Immature natural killer cell (primary cell): Measurements from ENCODE around the gene PER2. TPM values are rescaled to one million over a fixed set of nuclear protein-coding genes. Genes with fewer than 3 reads are reported as not detected.

Experiments
- DNase-seq, 3 donors: peaks; one replicate each; pipeline ENCODE4 v3.0.0; 2022; ENCODE audit warnings: mixed read lengths in 1 of 3
- H3K27ac Mint-ChIP-seq, 6 donors: one replicate each; pipeline ENCODE4 v1.8.0; 2020; ENCODE audit warnings: mixed read lengths in 6 of 6, mild to moderate bottlenecking in 5 of 6, inconsistent platforms in 4 of 6, moderate library complexity in 3 of 6
- H3K27me3 Mint-ChIP-seq, 3 donors: one replicate each; pipeline ENCODE4 v1.8.0; 2020 to 2021; ENCODE audit warnings: low read depth in 3 of 3, mild to moderate bottlenecking in 3 of 3, mixed read lengths in 3 of 3, moderate library complexity in 3 of 3, inconsistent platforms in 1 of 3
- H3K36me3 Mint-ChIP-seq, 3 donors: one replicate each; pipeline ENCODE4 v1.8.0; 2020; ENCODE audit warnings: mixed read lengths in 3 of 3, inconsistent platforms in 2 of 3, mild to moderate bottlenecking in 2 of 3
- H3K4me1 Mint-ChIP-seq, 2 donors: one replicate each; pipeline ENCODE4 v1.8.0; 2020; ENCODE audit warnings: inconsistent platforms in 2 of 2, mild to moderate bottlenecking in 2 of 2, mixed read lengths in 2 of 2, moderate library complexity in 1 of 2
- H3K4me3 Mint-ChIP-seq, 5 donors: one replicate each; pipeline ENCODE4 v1.8.0; 2020; ENCODE audit warnings: mild to moderate bottlenecking in 5 of 5, mixed read lengths in 5 of 5, inconsistent platforms in 3 of 5, moderate library complexity in 3 of 5
- H3K9me3 Mint-ChIP-seq, 6 donors: one replicate each; pipeline ENCODE4 v1.8.0; 2020; ENCODE audit warnings: mild to moderate bottlenecking in 6 of 6, mixed read lengths in 6 of 6, inconsistent platforms in 4 of 6, moderate library complexity in 3 of 6
- polyA plus RNA-seq, 3 donors: library from polyadenylated mRNA; unstranded; fragments of 300-500 nt; fragmentation: Illumina TruSeq; gene quantifications; one replicate each; pipeline ENCODE4 v1.2.3, GENCODE V29; 2021

PER2 gene
- polyA plus RNA-seq, 3 donors from 2014 or later = 1.0 to 8.5 (median 7.2) TPM

DNA sequence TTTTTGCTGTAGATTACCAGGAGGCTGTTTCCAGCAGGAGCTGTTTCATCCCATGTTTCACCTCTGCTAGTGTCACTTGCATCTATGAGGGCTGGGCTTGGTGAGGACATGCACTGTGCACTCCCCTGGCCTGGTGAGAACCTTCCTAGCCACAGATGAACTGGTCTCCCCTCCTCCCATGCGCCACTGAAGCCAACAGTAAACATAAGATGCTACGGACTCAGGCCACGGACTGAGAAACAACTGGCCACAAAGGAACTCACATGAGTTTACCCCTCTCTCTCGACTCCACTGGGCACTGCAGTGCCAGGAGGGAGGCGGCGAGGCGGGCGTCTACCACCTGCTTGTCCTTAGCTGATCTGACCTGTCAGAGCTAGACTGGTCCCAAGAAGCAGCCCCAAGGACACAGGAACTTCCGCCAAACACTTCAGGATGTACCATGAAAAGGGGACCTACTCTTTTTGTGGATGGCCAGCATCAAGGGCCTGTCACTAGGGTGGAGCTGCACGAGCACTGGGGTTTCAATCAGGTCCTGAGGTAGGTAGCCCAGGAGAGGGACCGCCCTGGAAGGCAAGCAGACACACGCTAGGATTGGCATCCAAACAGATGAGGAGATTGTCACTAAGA, 25.8 kb downstream of the PER2 start:
- no peak overlapping the region for H3K4me3 Mint-ChIP-seq
- no peaks in the 10 kb centered on the region for H3K9me3 Mint-ChIP-seq
- H3K36me3 Mint-ChIP-seq = peaks cover 5 to 23% (median 17%) of the 10 kb centered on the region in 3 donors
- H3K4me1 Mint-ChIP-seq = peaks cover 5 to 7% of the 10 kb centered on the region in 2 donors
- no peak for DNase-seq
- no peak overlapping the region for H3K27ac Mint-ChIP-seq
- peaks cover 0 to 2% (median 1%) of the 10 kb centered on the region in 3 donors for H3K27me3 Mint-ChIP-seq

- no peak overlapping the region for H3K27ac Mint-ChIP-seq
Measured at GRCh38 chr2:238261718-238262375, 26.6 kb downstream of the PER2 start.

GRCh38 chr2:238260883-238261282, 27.5 kb downstream of the PER2 start:
- no peak for DNase-seq
- H3K27me3 Mint-ChIP-seq = no peaks in the 10 kb centered on the region
- H3K4me3 Mint-ChIP-seq = no peak overlapping the region
- H3K9me3 Mint-ChIP-seq = no peaks in the 10 kb centered on the region
- no peak overlapping the region for H3K27ac Mint-ChIP-seq
- H3K4me1 Mint-ChIP-seq = peaks cover 5 to 7% of the 10 kb centered on the region in 2 donors
- peaks cover 0 to 16% (median 10%) of the 10 kb centered on the region in 3 donors for H3K36me3 Mint-ChIP-seq

More at GRCh38 chr2:238261718-238262375, 26.6 kb downstream of the PER2 start:
- no peak overlapping the region for H3K4me3 Mint-ChIP-seq
- H3K4me1 Mint-ChIP-seq = peaks cover 5 to 7% of the 10 kb centered on the region in 2 donors
- DNase-seq = no peak
- no peaks in the 10 kb centered on the region for H3K9me3 Mint-ChIP-seq
- peaks cover 0 to 17% (median 10%) of the 10 kb centered on the region in 3 donors for H3K36me3 Mint-ChIP-seq
- H3K27me3 Mint-ChIP-seq = no peaks in the 10 kb centered on the region

GRCh38 chr2:238259061-238260020, 29.1 kb downstream of the PER2 start:
- peak overlapping the region in 1 of 6 donors; percentile 49 for H3K27ac Mint-ChIP-seq

DNA sequence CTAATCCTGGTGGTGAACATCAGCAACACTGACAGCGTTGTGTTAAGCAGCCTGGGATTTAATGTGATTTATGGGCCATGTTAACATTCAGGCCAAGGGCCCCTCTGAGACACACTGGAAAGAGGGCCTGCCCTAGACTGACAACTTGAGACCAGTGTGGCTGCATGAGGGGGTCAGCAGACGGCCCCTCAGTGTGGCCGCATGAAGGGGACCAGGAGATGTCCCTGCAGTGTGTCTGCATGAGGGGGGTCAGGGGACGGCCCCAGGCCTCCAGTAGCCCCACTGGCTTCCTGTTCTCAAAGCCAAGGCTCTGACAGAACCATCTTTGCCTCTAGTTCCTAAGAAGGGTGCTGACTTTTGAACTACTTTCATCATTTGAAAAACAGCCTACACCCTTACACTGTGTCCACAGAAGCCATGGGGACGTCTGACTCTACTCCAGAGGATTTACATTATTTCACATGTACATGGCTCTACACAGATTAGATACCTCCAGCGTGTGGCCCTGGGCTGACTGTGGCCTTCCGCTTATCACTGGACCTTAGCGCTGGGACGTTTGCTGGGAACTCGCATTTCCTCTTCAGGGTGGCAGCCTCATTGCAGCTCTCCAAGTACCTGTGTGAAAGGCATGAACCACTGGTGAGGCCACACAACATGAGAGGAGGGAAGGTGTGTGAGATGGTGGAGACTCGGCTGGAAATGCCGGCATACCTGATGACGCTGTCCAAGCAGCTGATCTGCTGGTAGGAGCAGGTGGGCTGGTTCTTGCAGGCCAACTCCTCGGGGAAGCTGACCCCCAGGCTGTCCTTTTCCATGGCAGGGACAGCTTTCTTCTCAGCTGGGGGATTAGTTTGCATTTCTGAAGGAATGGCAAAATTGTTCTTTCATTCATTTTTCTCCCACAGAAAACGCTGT, 30.4 kb downstream of the PER2 start:
- Mint-ChIP-seq H3K4me1 (no peaks in the 10 kb centered on the region), H3K36me3 (peaks cover 3 to 24% (median 7%) of the 10 kb centered on the region in 3 donors), H3K4me3 (no peak overlapping the region), H3K9me3 (no peaks in the 10 kb centered on the region), H3K27me3 (peaks cover 0 to 2% (median 0%) of the 10 kb centered on the region in 3 donors), H3K27ac (no peak overlapping the region)
- no peak for DNase-seq

More at GRCh38 chr2:238259061-238260020, 29.1 kb downstream of the PER2 start:
- no peaks in the 10 kb centered on the region for H3K9me3 Mint-ChIP-seq
- peaks cover 0 to 25% (median 10%) of the 10 kb centered on the region in 3 donors for H3K36me3 Mint-ChIP-seq
- DNase-seq = no peak
- no peak overlapping the region for H3K4me3 Mint-ChIP-seq
- peaks cover 5 to 7% of the 10 kb centered on the region in 2 donors for H3K4me1 Mint-ChIP-seq
- H3K27me3 Mint-ChIP-seq = no peaks in the 10 kb centered on the region

- peaks cover 3 to 24% (median 7%) of the 10 kb centered on the region in 3 donors for H3K36me3 Mint-ChIP-seq
- H3K27ac Mint-ChIP-seq = peak overlapping the region in 1 of 6 donors; percentile 55
- H3K4me3 Mint-ChIP-seq = no peak overlapping the region
- H3K9me3 Mint-ChIP-seq = no peaks in the 10 kb centered on the region
- no peaks in the 10 kb centered on the region for H3K4me1 Mint-ChIP-seq
- peaks cover 0 to 2% (median 0%) of the 10 kb centered on the region in 3 donors for H3K27me3 Mint-ChIP-seq
- peak; percentile 62 to 68 (median 68) for DNase-seq
Measured at GRCh38 chr2:238256594-238257104, 31.8 kb downstream of the PER2 start.

- Mint-ChIP-seq H3K36me3 (peaks cover 3 to 26% (median 7%) of the 10 kb centered on the region in 3 donors), H3K4me3 (no peak overlapping the region), H3K9me3 (no peaks in the 10 kb centered on the region), H3K4me1 (no peaks in the 10 kb centered on the region), H3K27ac (no peak overlapping the region), H3K27me3 (peaks cover 0 to 3% (median 2%) of the 10 kb centered on the region in 3 donors)
- no peak for DNase-seq
Measured at GRCh38 chr2:238256111-238256510, 32.3 kb downstream of the PER2 start.

GRCh38 chr2:238255636-238256035, 32.8 kb downstream of the PER2 start:
- peaks cover 3 to 31% (median 7%) of the 10 kb centered on the region in 3 donors for H3K36me3 Mint-ChIP-seq
- H3K9me3 Mint-ChIP-seq = no peaks in the 10 kb centered on the region
- no peak overlapping the region for H3K4me3 Mint-ChIP-seq
- no peak for DNase-seq
- no peaks in the 10 kb centered on the region for H3K4me1 Mint-ChIP-seq
- H3K27me3 Mint-ChIP-seq = peaks cover 0 to 4% (median 2%) of the 10 kb centered on the region in 3 donors
- no peak overlapping the region for H3K27ac Mint-ChIP-seq

DNA sequence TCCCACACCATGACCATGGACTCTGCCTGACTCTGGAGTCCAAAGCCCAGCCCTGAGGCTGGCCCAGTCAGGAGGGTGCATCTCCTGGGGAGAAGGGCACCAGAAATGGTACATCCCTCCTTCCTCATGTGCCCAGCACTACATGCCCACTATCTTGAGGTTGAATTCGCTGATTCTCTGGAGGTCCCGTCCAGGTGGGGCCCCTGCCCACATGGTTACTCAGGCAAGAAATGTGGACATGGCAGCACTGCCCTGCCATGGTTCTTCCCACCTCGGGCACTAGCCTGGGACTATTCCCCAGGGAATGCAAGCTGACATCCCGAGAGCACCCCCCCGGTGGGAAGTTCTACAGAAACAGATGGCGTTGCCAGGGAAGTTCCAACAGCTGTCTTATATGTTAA, 33.3 kb downstream of the PER2 start:
- Mint-ChIP-seq H3K27me3 (peaks cover 0 to 4% (median 2%) of the 10 kb centered on the region in 3 donors), H3K4me3 (no peak overlapping the region), H3K27ac (no peak overlapping the region), H3K4me1 (no peaks in the 10 kb centered on the region), H3K9me3 (no peaks in the 10 kb centered on the region), H3K36me3 (peaks cover 3 to 30% (median 4%) of the 10 kb centered on the region in 3 donors)
- DNase-seq = no peak

- no peaks in the 10 kb centered on the region for H3K9me3 Mint-ChIP-seq
- no peak overlapping the region for H3K4me3 Mint-ChIP-seq
- DNase-seq = no peak
- no peaks in the 10 kb centered on the region for H3K4me1 Mint-ChIP-seq
- H3K27me3 Mint-ChIP-seq = peaks cover 0 to 4% (median 2%) of the 10 kb centered on the region in 3 donors
- H3K36me3 Mint-ChIP-seq = peaks cover 0 to 30% (median 3%) of the 10 kb centered on the region in 3 donors
- no peak overlapping the region for H3K27ac Mint-ChIP-seq
Measured at GRCh38 chr2:238254095-238254723, 34.2 kb downstream of the PER2 start.

DNA sequence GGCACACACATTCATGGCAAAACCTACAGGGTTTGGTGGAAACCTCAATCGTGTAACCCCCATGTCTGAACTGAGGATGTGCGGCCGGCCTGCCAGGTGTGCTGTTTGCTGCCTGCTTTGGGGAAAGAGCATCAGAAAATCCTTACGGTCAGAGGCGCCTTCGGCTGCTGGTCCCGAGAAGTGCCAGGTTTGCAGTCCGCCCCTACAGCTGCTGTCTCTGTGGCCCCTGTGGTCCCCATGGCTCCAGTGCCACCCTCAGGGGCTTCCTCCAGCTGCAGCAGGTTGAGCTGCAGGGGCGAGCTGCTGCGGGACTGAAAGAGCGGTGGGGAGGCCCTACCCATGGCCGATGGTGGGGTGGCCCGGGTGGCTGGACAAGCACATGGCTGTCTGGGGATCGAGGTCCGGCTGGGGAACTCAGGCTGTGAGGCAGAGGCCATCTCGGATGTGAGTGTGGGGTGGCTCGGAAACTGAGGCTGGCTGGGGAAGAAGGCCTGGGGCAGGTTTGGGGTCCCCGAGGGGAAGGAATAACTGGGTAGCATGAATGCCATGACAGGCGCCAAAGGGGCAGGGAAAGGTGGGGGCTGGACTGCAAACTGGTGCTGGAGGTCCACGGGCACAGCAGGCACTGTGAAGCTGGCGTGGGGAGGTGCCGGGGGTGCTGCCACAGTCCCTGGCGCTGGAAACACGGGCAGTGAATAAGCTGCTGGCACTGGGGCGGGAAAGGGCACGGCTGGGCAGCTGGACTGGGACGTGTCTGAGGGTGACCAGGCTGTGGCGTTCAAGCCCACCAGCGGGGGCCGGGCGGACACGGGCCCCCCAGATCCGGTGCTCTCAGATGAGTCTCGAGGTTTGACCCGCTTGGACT, 35.4 kb downstream of the PER2 start:
- no peaks in the 10 kb centered on the region for H3K9me3 Mint-ChIP-seq
- peaks cover 0 to 33% (median 5%) of the 10 kb centered on the region in 3 donors for H3K36me3 Mint-ChIP-seq
- no peak overlapping the region for H3K27ac Mint-ChIP-seq
- H3K27me3 Mint-ChIP-seq = peaks cover 0 to 4% (median 2%) of the 10 kb centered on the region in 3 donors
- DNase-seq = no peak
- no peaks in the 10 kb centered on the region for H3K4me1 Mint-ChIP-seq
- no peak overlapping the region for H3K4me3 Mint-ChIP-seq
